ENCODE measurements around the gene NEUROD6. TPM values are rescaled to one million over a fixed set of nuclear protein-coding genes. Genes with fewer than 3 reads are reported as not detected.
A peak's percentile ranks its signal among the peaks of the same experiment; 100 is the strongest.

NEUROD6 gene
- polyA plus RNA-seq (2012; ENCODE audit: insufficient read depth, insufficient read length, low read depth) = not detected

DNA sequence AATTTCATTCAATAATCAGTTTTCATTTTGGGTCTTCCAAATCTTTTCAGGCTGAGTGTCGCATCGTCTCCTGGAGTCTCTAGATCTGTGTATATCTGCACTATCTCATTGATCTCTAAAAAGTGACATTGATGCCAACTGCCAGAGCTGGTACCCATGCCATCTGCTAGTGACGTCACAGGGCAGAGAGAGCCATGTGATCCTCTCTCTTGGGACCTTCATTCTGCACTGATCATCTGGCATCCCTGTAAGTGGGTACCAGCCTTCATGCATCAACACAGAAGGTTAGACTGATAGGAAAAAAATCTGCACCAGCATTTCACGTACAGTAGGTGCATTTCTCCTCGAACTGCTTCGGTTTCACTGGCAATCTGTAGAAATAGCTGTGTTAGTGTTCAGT is at the start of gene NEUROD6:
NEUROD6 (minus strand) TSS at position 124 of the 400 bp plus-strand sequence. CDS start 1,458 bp downstream, outside the sequence.
- H3K36me3 ChIP-seq = no peaks in the 10 kb centered on the region
- H3K9me3 ChIP-seq = no peaks in the 10 kb centered on the region
- H3K4me3 ChIP-seq (ENCODE audit: low read depth, low read length) = no peak within 1 kb of the TSS
- peaks cover 29% of the 10 kb centered on the region for H3K27me3 ChIP-seq
- H3K4me1 ChIP-seq = no peaks in the 10 kb centered on the region
- no peak for DNase-seq
- TF ChIP-seq, protein P1, sequence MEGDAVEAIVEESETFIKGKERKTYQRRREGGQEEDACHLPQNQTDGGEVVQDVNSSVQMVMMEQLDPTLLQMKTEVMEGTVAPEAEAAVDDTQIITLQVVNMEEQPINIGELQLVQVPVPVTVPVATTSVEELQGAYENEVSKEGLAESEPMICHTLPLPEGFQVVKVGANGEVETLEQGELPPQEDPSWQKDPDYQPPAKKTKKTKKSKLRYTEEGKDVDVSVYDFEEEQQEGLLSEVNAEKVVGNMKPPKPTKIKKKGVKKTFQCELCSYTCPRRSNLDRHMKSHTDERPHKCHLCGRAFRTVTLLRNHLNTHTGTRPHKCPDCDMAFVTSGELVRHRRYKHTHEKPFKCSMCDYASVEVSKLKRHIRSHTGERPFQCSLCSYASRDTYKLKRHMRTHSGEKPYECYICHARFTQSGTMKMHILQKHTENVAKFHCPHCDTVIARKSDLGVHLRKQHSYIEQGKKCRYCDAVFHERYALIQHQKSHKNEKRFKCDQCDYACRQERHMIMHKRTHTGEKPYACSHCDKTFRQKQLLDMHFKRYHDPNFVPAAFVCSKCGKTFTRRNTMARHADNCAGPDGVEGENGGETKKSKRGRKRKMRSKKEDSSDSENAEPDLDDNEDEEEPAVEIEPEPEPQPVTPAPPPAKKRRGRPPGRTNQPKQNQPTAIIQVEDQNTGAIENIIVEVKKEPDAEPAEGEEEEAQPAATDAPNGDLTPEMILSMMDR (IDR thresholded peaks at IDR 0.05; ENCODE audit: low read depth, low read length) = no peak

DNA sequence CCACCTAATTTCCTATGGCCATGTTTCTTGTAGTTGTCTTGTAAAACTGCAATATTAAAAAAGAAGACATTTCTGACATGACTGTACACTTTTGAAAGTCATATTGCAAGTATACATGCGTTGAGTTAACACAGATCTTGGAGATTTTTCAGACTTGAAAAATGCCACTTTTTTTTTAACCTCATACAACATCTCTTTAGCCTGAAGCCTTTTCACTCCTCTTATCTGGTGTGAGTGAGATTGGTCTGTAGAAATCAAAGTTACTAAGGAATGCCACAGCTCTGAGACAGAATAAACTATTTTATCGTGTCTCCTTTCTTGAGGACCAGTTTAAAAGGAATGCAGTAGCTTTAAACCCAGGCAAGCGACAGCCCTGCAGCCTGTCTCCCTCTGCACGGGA is 43.9 kb upstream of the NEUROD6 start:
- TF ChIP-seq, protein P1 (IDR thresholded peaks at IDR 0.05; ENCODE audit: low read depth, low read length) = no peak

DNA sequence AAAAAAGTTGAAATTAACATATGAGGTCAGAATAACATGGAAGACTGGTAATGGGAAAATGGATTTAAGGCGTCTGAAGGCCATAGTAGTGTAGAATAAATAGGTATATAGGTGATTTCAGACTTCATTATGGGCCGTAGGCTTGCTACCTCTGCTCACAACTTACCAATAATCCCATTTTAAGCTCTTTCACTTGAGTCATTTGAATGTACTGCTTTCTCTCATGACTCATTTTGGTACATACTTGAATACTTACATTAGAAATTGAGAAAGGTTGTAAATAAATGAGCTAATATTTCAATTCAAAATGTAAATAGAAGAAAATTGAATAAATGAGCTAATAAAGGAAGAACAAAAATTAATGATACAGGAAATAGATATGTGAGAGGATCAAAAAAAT is 42.2 kb upstream of the NEUROD6 start:
- H3K36me3 ChIP-seq = no peaks in the 10 kb centered on the region
- no peaks in the 10 kb centered on the region for H3K4me1 ChIP-seq
- H3K27me3 ChIP-seq = no peaks in the 10 kb centered on the region
- H3K4me3 ChIP-seq (ENCODE audit: low read depth, low read length) = no peak overlapping the region
- TF ChIP-seq, protein P1 (IDR thresholded peaks at IDR 0.05; ENCODE audit: low read depth, low read length) = no peak
- DNase-seq = no peak
- H3K9me3 ChIP-seq = no peaks in the 10 kb centered on the region

More for the DNA sequence above, 43.9 kb upstream of the NEUROD6 start:
- no peaks in the 10 kb centered on the region for H3K27me3 ChIP-seq
- no peaks in the 10 kb centered on the region for H3K9me3 ChIP-seq
- no peaks in the 10 kb centered on the region for H3K4me1 ChIP-seq
- no peaks in the 10 kb centered on the region for H3K36me3 ChIP-seq
- DNase-seq = no peak
- no peak overlapping the region for H3K4me3 ChIP-seq (ENCODE audit: low read depth, low read length)

DNA sequence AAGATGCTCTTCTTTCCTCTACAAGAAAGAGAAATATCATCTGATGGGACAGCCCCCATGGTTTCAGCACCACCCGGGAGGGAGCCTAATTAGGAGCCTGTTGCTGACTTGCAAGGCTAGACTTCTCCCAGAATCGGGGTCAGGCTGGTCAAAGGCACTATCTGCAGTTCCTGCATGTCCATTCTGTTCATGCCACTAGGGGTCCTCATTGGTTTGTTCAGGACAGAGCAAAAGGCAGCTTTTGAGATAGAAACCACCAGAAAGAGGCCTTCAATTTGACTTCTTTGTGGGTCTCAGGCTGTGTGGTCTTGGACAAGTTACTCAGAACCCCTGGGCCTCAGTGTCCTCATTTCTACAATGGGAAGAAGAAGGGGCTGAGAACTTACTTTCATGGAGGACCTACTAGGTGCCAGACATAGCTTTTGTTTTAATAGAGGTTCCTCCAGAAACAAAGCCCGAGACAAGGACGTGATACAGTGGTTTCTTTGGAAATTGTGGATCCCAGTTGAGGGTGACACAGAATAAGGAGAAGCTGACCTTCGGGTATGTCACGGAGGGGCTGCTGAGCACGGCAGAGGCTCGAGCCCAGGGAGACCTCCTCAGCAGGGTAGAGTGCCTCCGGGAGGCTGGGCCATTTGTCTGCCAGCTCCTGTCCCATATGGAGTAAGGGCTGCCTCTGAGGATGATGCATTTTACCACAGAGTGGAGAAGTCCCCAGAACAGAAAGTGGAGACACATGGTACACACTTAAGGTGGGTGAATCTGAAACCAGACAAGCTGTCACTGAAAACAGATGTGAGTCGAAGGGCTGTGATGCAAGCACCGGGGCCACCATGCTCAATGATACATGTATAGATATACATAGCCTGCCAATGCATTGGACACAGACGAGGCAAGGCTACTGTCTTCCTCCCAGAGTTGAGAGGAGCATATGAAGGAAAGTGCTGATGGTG is 33.1 kb upstream of the NEUROD6 start:
- Histone ChIP-seq H3K4me3 (ENCODE audit: low read depth, low read length) (no peak overlapping the region), H3K9me3 (no peaks in the 10 kb centered on the region), H3K4me1 (no peaks in the 10 kb centered on the region), H3K36me3 (no peaks in the 10 kb centered on the region), H3K27me3 (peaks cover 15% of the 10 kb centered on the region)
- TF ChIP-seq, protein P1 (IDR thresholded peaks at IDR 0.05; ENCODE audit: low read depth, low read length) = peak; percentile 82
- peak; percentile 56 for DNase-seq

DNA sequence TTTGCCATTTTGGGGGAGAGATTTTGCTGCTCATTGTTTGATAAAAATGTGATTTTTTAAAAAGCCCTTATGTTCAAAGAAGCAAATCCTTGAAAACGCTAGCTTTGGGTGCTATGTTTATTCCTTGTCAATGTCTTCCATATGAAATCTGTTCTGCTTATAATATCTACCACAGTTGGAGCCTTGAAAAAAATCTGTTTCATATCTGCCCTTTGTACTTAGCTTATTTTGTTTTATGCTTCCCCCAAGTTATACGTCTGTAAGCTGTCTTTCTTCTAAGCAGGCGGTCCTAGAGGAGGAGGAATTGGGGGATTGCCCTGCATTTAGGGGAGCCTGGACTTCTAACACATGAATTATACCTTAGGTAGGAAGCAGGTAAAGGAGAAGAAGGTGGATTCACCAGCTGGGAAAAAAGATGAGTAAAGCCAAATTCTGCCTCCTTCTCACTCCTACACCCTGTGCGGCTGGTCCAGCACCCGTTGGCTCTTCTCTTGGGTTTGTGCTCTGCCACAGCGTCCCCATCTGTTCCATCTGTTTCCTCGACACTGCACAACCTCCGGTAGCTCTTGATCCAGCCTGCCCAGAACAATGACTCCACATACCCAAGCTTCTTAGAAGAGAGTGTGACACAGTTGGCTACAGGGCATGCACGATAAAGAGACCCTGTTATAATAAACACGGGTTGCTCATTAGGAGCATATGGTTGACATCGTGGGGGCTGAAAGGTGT is 31.9 kb upstream of the NEUROD6 start:
- DNase-seq = no peak
- no peaks in the 10 kb centered on the region for H3K4me1 ChIP-seq
- H3K27me3 ChIP-seq = peaks cover 18% of the 10 kb centered on the region
- no peak overlapping the region for H3K4me3 ChIP-seq (ENCODE audit: low read depth, low read length)
- H3K36me3 ChIP-seq = no peaks in the 10 kb centered on the region
- TF ChIP-seq, protein P1 (IDR thresholded peaks at IDR 0.05; ENCODE audit: low read depth, low read length) = no peak
- no peaks in the 10 kb centered on the region for H3K9me3 ChIP-seq

All from BE2C (cell line).